Subcutaneous adipose tissue (tissue), 4 donors: ENCODE measurements around the gene C1S. TPM values are rescaled to one million over a fixed set of nuclear protein-coding genes. Genes with fewer than 3 reads are reported as not detected.

ENCODE experiments used
- total RNA-seq, 4 donors: library from RNA; depleted of rRNA; stranded (reverse); fragments of >200 nt; gene quantifications; one replicate each; pipeline ENCODE4 v1.1.0, GENCODE V29; 2016
- TF ChIP-seq, protein P1 (sequence below): fragments of 450-650 bp; IDR thresholded peaks from one replicate; pipeline ENCODE4 v1.5.1; 2016; ENCODE audit warnings: low read depth, mild to moderate bottlenecking, control low read depth, antibody characterized with exemption, moderate library complexity

C1S gene
- total RNA-seq, 4 donors from 2014 or later, result 328 to 926 (median 676) TPM

DNA sequence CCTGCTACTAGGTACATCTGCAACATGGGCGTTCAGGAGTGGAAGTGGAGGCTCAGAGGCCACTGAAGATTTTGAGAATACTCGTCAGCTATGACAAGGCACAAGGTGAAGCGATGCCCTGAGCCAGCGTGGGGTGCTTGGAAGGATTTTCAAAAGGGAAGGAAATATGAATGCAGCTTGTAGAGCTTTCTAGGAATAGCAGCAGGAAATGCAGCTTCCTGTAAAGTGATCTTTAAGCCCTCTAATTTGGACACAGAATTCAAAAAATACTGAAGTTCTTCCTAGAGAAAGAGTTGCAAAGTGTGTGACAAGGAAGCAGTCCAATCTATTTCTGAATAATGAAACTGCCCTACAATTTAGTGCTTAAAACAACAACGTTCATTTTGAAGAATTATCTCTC is 13.2 kb upstream of the C1S start:
- TF ChIP-seq, protein P1, sequence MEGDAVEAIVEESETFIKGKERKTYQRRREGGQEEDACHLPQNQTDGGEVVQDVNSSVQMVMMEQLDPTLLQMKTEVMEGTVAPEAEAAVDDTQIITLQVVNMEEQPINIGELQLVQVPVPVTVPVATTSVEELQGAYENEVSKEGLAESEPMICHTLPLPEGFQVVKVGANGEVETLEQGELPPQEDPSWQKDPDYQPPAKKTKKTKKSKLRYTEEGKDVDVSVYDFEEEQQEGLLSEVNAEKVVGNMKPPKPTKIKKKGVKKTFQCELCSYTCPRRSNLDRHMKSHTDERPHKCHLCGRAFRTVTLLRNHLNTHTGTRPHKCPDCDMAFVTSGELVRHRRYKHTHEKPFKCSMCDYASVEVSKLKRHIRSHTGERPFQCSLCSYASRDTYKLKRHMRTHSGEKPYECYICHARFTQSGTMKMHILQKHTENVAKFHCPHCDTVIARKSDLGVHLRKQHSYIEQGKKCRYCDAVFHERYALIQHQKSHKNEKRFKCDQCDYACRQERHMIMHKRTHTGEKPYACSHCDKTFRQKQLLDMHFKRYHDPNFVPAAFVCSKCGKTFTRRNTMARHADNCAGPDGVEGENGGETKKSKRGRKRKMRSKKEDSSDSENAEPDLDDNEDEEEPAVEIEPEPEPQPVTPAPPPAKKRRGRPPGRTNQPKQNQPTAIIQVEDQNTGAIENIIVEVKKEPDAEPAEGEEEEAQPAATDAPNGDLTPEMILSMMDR, result no peak

DNA sequence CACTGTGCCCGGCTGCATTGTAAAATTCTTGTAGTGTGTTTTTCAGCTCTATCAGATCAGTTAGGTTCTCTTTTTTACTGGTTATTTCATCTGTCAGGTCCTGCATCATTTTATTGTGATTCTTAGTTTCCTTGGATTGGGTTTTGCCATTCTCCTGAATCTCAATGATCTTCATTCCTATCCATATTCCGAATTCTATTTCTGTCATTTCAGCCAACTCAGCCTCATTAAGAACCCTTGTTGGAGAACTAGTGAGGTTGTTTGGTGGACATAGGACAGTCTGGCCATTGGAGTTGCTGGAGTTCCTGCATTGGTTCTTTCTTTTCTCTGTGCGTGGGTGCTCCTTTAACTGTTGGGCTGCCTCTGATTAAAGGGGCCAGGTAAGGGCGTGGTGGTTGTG is 5.6 kb upstream of the C1S start:
- TF ChIP-seq, protein P1, result no peak

DNA sequence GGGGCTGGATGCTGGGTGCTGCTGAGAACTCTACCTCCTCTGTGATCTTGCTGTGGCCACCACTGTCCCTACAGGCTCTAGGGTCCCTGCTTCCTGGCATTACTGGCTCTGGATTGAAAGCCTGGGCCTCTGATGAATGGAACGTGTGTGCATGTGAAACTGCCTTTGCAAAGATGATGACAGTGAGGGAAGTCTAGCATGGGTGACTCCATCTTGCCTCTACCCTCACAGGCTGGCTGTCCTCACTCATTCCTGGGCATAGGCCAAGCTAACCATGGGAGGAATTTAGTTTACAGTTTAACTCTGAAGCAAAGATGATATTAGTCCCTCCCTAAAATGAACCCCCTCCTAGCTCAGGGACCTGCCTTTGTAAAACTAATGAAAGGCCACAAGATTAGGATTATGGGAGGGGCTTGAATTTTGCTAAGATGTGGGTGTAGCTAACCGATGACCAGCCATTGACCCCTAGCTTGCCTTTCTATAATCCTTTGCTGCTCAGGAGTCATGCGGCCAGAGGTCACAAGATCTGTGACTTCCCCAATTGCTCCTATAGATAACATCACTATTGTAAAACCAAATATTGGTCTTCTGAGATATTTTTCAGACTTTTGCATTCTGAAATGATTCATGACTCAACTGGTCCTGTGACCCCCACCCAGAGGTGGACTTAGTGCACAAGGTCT is 2.2 kb upstream of the C1S start:
- TF ChIP-seq, protein P1, result no peak

DNA sequence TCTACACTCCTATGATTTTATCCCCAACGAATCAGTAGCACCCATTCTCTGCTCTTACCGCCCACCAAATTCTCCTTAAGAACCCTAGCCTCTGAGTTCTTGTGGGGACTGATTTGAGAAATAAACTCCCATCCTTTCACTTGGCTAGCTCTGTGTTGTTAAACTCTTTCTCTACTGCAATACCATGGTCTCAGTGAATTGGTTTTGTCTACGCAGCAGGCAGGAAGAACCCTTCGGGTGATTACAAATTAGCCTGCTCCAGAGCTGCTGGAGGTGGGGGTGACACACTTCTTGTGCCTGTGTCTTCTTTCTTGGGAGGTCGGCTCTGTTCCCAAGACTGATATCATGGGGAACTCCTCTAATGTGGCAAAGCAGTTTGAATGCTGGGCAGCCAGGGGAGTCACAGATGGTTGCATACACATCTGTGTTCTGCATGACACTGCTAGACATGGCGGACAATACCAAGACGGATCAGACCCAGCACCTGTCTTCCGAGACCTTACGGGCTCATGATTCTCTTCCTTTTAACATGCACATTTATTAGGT is 1.6 kb upstream of the C1S start:
- TF ChIP-seq, protein P1, result no peak

DNA sequence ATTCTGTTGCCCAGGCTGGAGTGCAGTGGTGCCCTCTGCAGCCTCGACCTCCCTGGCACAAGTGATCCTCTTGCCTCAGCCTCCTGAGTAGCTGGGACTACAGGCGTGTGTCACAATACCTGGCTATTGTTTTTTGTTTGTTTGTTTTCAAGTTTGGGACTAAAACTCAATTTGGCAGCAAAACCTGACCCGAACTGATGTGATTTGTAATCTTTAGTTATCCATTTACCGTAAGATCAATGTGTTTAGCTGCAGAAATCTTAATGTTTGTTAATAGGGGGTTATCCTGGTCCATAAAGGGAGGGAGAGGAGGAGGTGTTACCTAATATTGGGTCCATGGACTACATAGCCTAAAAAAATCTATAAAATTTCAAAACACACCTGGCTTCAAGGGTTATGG is 738 bp upstream of the C1S start:
- TF ChIP-seq, protein P1, result no peak

DNA sequence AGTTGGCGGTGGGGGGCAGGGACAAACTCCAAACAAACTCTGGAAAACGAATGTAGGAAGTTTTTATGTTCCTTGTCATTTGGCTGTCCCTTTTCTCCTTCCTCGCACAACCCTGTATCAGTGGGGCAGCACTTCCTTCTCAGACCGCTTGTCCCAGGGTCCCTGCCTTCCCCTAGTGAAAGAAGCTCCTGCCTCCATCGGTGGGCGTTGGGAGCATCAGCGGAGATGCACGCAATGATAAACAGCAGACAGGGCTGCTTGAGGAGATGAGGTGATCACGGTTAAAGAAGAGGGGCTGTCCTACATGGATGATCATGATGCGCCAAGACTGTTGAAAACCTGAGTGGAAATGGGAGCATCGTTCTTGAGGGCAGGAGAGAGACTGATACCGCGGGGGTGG is 620 bp downstream of the C1S start:
- TF ChIP-seq, protein P1, result no peak

DNA sequence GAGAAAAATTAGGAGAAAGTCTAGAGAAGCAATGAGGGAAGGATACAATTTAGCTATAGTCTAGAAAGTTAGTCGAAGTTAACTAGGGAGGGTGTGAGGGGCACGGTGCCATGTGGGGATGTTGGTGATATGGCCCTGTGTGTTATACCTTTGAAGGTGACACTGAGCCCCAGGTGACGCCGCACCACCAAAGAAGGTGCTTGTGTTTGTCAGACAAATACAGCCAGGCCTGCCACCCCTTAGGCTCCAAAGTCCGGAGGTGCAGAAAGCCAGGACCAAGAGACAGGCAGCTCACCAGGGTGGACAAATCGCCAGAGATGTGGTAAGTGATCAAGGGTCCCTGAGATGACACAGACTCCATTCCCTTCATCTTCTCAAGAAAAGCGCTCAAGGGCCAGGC is 1.1 kb downstream of the C1S start:
- TF ChIP-seq, protein P1, result no peak
